ENCODE measurements around the gene C2orf92. TPM values are rescaled to one million over a fixed set of nuclear protein-coding genes. Genes with fewer than 3 reads are reported as not detected.

Gene C2orf92
- total and polyA plus RNA-seq, 7 donors: 2.9 to 22.7 (median 6.0) TPM; not detected in 2

GRCh38 chr2:97714084-97714949 is 44.8 kb downstream of the C2orf92 start:
- no peaks in the 10 kb centered on the region for H3K9me3 ChIP-seq
- TF ChIP-seq CTCF (IDR thresholded peaks at IDR 0.05) (no peak), POLR2AphosphoS5 (IDR thresholded peaks at IDR 0.05) (no peak), EP300 (IDR thresholded peaks at IDR 0.05) (no peak), POLR2A (IDR thresholded peaks at IDR 0.05) (no peak)
- peak; percentile 27 for DNase-seq
- no peak overlapping the region for H3K4me3 ChIP-seq
- H3K36me3 ChIP-seq: no peaks in the 10 kb centered on the region
- intact Hi-C loops (cut with DNase I): no loop called here
- H3K4me1 ChIP-seq: no peaks in the 10 kb centered on the region
- H3K27me3 ChIP-seq: no peaks in the 10 kb centered on the region
- WGBS, 2 donors: 72 to 82% methylated on average over 17 of the region's 17 CpGs
- H3K27ac ChIP-seq: no peak overlapping the region

- intact Hi-C loops (cut with DNase I): no loop called here
- Histone ChIP-seq H3K4me1 (no peaks in the 10 kb centered on the region), H3K27ac (no peak overlapping the region), H3K4me3 (no peak overlapping the region), H3K27me3 (no peaks in the 10 kb centered on the region), H3K36me3 (no peaks in the 10 kb centered on the region), H3K9me3 (no peaks in the 10 kb centered on the region)
- no peak for TF ChIP-seq CTCF (IDR thresholded peaks at IDR 0.05)
- TF ChIP-seq POLR2AphosphoS5 (IDR thresholded peaks at IDR 0.05): no peak
- TF ChIP-seq EP300 (IDR thresholded peaks at IDR 0.05): no peak
- TF ChIP-seq POLR2A (IDR thresholded peaks at IDR 0.05): no peak
- WGBS, 2 donors: 71 to 82% methylated on average over 13 of the region's 13 CpGs
- DNase-seq: peak; percentile 52
These were observed 45.6 kb downstream of the C2orf92 start for GRCh38 chr2:97714950-97715652.

GRCh38 chr2:97715951-97716694 is 46.6 kb downstream of the C2orf92 start:
- Histone ChIP-seq H3K27me3 (no peaks in the 10 kb centered on the region), H3K9me3 (no peaks in the 10 kb centered on the region), H3K27ac (no peak overlapping the region), H3K4me1 (no peaks in the 10 kb centered on the region), H3K4me3 (no peak overlapping the region), H3K36me3 (no peaks in the 10 kb centered on the region)
- TF ChIP-seq POLR2AphosphoS5 (IDR thresholded peaks at IDR 0.05) (no peak), CTCF (IDR thresholded peaks at IDR 0.05) (no peak), POLR2A (IDR thresholded peaks at IDR 0.05) (no peak), EP300 (IDR thresholded peaks at IDR 0.05) (no peak)
- intact Hi-C loops (cut with DNase I): no loop called here
- DNase-seq: peak; percentile 47
- 82 to 86% methylated on average over 9 of the region's 9 CpGs for WGBS, 2 donors

GRCh38 chr2:97716695-97717612 is 47.4 kb downstream of the C2orf92 start:
- H3K4me1 ChIP-seq: no peaks in the 10 kb centered on the region
- no peaks in the 10 kb centered on the region for H3K27me3 ChIP-seq
- peak; percentile 54 for DNase-seq
- H3K36me3 ChIP-seq: no peaks in the 10 kb centered on the region
- H3K27ac ChIP-seq: no peak overlapping the region
- no peak overlapping the region for H3K4me3 ChIP-seq
- WGBS, 2 donors: 84% methylated on average over 21 of the region's 21 CpGs
- TF ChIP-seq EP300 (IDR thresholded peaks at IDR 0.05): no peak
- H3K9me3 ChIP-seq: no peaks in the 10 kb centered on the region
- intact Hi-C loops (cut with DNase I): no loop called here

All from sigmoid colon (tissue), 7 donors.